ENCODE results near the gene CROCC2.

CROCC2 gene

DNA sequence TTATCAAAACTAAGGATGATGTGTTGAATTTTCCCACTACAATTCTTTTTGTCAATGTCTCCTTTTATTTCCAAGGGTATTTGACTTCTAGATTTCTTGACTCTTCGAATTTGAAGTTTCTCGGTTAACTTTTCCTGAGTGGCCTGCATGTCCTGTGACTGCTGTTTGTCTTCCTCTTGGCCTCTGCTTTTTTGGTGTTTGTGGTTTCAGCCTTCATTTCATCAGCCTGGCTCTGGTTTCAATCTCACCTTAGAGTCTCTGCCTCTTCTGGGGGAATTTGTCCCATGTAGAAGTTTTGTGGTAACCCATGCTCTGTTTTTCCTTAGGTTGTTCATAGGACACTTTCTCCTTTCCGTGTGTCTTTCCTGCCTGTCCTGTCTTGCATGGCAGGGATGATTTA is 64.0 kb downstream of the CROCC2 start:
- Histone ChIP-seq H3K36me3 (ENCODE audit: control insufficient read depth, insufficient read depth, low read length) (no peaks in the 10 kb centered on the region), H3K79me2 (no peaks in the 10 kb centered on the region), H3K4me2 (ENCODE audit: low read length) (no peak overlapping the region), H3K27ac (no peak overlapping the region), H3K4me3 (ENCODE audit: low read depth, low read length) (no peak overlapping the region), H2AFZ (no peak overlapping the region), H3K9me3 (ENCODE audit: control insufficient read depth, low read length) (no peaks in the 10 kb centered on the region), H3K9ac (no peak overlapping the region), H3K27me3 (ENCODE audit: control insufficient read depth, insufficient read depth, low read length) (no peaks in the 10 kb centered on the region), H3K4me1 (no peaks in the 10 kb centered on the region)
- TF ChIP-seq, protein P1, sequence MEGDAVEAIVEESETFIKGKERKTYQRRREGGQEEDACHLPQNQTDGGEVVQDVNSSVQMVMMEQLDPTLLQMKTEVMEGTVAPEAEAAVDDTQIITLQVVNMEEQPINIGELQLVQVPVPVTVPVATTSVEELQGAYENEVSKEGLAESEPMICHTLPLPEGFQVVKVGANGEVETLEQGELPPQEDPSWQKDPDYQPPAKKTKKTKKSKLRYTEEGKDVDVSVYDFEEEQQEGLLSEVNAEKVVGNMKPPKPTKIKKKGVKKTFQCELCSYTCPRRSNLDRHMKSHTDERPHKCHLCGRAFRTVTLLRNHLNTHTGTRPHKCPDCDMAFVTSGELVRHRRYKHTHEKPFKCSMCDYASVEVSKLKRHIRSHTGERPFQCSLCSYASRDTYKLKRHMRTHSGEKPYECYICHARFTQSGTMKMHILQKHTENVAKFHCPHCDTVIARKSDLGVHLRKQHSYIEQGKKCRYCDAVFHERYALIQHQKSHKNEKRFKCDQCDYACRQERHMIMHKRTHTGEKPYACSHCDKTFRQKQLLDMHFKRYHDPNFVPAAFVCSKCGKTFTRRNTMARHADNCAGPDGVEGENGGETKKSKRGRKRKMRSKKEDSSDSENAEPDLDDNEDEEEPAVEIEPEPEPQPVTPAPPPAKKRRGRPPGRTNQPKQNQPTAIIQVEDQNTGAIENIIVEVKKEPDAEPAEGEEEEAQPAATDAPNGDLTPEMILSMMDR (IDR thresholded peaks at IDR 0.05) = no peak

DNA sequence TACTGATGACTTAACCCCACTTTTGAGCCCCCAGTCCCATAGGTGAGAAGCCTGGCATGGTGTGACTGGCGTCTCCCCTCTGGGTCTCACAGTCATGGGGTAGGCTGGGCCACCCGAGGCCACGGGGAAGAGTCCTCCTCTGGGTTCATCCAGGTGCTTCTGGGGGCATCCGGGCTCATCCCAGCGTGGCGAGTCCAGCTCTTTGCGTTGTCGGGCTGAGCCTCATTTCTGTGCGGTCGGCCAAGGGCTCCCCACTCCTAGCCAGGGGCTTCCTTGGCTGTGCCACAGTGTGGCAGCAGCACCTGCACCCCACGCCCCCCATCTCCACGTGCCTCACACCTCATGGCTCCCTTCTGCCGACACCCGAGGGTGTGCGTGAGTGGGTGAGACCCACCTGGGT is 64.7 kb downstream of the CROCC2 start:
- no peak overlapping the region for H2AFZ ChIP-seq
- no peak overlapping the region for H3K27ac ChIP-seq
- no peak overlapping the region for H3K4me3 ChIP-seq (ENCODE audit: low read depth, low read length)
- no peaks in the 10 kb centered on the region for H3K27me3 ChIP-seq (ENCODE audit: control insufficient read depth, insufficient read depth, low read length)
- no peaks in the 10 kb centered on the region for H3K4me1 ChIP-seq
- H3K9me3 ChIP-seq (ENCODE audit: control insufficient read depth, low read length) = no peaks in the 10 kb centered on the region
- no peaks in the 10 kb centered on the region for H3K36me3 ChIP-seq (ENCODE audit: control insufficient read depth, insufficient read depth, low read length)
- no peak overlapping the region for H3K9ac ChIP-seq
- TF ChIP-seq, protein P1 (IDR thresholded peaks at IDR 0.05) = no peak
- H3K79me2 ChIP-seq = no peaks in the 10 kb centered on the region
- H3K4me2 ChIP-seq (ENCODE audit: low read length) = no peak overlapping the region

DNA sequence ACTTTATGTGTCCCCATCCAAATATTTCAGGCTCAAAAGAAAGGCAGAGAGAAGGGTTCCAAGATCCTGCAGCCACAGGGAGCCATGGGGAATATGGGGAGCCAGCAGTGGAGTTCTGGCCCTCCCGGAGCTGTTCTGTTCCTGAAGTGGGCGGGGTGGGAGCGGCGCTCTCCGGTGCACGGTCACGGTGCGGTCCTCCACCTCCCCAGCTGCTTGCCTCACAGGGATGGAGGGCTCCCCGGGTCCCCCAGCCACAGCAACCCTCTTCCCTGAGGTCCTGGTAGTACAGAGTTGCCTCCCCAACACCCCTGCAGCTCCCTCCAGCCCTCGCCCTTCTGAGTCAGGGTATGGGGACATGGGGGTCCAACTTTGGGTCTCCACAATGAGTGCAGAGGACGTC is 66.1 kb downstream of the CROCC2 start:
- H3K27me3 ChIP-seq (ENCODE audit: control insufficient read depth, insufficient read depth, low read length) = no peaks in the 10 kb centered on the region
- H3K27ac ChIP-seq = no peak overlapping the region
- TF ChIP-seq, protein P1 (IDR thresholded peaks at IDR 0.05) = no peak

DNA sequence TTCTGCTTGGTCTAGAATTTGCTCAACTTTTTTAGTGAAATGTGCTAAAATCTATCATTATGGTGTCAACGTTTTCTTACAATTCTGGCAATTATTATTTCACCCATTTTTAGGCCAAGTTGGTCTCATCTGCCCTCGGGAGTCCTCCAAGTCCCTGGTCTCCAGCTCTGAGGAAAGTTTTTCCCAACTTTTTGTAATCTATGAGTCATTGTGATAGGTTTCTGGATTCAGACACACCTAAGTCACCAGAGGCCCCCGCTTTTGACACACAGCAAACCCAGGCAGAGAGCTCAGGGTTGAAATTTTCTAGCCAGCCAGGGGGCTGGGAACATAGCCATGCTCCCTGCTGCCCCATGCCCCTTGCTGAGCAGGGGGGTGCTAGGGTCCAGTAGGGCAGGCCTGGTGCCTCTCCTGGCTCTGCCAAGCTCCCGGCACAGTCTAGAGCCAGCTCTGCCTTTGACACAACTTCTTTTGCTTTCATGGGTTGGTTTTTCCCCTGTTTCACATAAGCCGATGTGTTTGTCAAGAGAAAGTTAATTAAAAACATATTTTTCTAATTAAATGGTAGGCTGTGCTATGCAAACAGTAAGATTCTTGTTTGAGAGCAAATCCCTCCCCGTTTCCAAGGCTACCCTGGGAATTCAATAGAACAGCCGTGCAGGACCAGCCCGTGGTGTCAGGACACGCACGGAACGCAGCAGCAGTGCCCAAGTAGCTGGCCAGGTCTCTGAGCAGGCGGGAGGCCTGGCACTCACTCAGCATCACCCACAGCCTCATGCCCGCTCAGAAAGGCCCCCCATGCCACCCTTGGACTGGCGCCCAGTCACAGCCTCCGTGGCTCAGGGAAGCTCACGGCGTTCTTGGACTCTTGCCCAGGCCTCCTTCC is 66.7 kb downstream of the CROCC2 start:
- no peaks in the 10 kb centered on the region for H3K79me2 ChIP-seq
- H3K4me3 ChIP-seq (ENCODE audit: low read depth, low read length) = no peak overlapping the region
- H2AFZ ChIP-seq = no peak overlapping the region
- TF ChIP-seq, protein P1 (IDR thresholded peaks at IDR 0.05) = no peak
- no peaks in the 10 kb centered on the region for H3K4me1 ChIP-seq
- H3K9ac ChIP-seq = no peak overlapping the region
- no peaks in the 10 kb centered on the region for H3K9me3 ChIP-seq (ENCODE audit: control insufficient read depth, low read length)
- H3K27ac ChIP-seq = no peak overlapping the region
- no peaks in the 10 kb centered on the region for H3K27me3 ChIP-seq (ENCODE audit: control insufficient read depth, insufficient read depth, low read length)
- H3K4me2 ChIP-seq (ENCODE audit: low read length) = no peak overlapping the region
- H3K36me3 ChIP-seq (ENCODE audit: control insufficient read depth, insufficient read depth, low read length) = no peaks in the 10 kb centered on the region

More for the DNA sequence above, 66.1 kb downstream of the CROCC2 start:
- no peak overlapping the region for H3K4me3 ChIP-seq (ENCODE audit: low read depth, low read length)
- no peak overlapping the region for H3K4me2 ChIP-seq (ENCODE audit: low read length)
- H3K79me2 ChIP-seq = no peaks in the 10 kb centered on the region
- H3K36me3 ChIP-seq (ENCODE audit: control insufficient read depth, insufficient read depth, low read length) = no peaks in the 10 kb centered on the region
- no peaks in the 10 kb centered on the region for H3K4me1 ChIP-seq
- H3K9me3 ChIP-seq (ENCODE audit: control insufficient read depth, low read length) = no peaks in the 10 kb centered on the region
- H3K9ac ChIP-seq = no peak overlapping the region
- H2AFZ ChIP-seq = no peak overlapping the region

All from parathyroid adenoma (tissue), 2 donors.